DOHH2 (cell line): Measurements from ENCODE around the gene STARD10.
"Not testable (repeated sequence)": the region's sequence is repeated elsewhere in the genome, so short reads cannot be mapped to it uniquely, and the experiment has no call there.

Experiments
- EZH2phosphoT487 ChIP-seq: fragments of 200-600 bp; sonication (generic); IDR thresholded peaks from 2 replicates; pipeline ENCODE4 v1.6.1; 2017; ENCODE audit warnings: borderline replicate concordance, mild to moderate bottlenecking, antibody characterized with exemption, low read length, moderate library complexity, mixed read lengths
- TF ChIP-seq, protein P1 (sequence below): fragments of 200-600 bp; sonication (generic); IDR thresholded peaks from one replicate; pipeline ENCODE4 v1.5.1; 2014; ENCODE audit warnings: antibody characterized with exemption, mild to moderate bottlenecking, low read depth, low read length; ENCODE audit not compliant: poor library complexity, severe bottlenecking

DNA sequence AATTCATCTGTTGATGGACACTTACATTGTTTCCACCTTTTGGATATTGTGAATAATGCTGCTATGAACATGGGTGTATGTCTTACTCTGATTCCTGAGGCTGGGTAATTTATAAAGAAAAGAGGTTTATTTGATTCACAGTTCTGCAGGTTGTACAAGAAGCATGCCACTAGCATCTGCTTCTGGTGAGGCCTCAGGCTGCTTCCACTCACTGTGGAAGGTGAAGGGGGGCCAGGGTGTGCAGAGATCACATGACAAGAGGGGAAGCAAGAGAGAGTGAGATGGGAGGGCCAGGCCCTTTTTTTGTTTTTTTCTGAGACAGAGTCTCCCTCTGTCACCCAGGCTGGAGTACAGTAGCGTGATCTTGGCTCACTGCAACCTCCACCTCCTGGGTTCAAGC, 12.5 kb upstream of the STARD10 start:
- TF ChIP-seq, protein P1, sequence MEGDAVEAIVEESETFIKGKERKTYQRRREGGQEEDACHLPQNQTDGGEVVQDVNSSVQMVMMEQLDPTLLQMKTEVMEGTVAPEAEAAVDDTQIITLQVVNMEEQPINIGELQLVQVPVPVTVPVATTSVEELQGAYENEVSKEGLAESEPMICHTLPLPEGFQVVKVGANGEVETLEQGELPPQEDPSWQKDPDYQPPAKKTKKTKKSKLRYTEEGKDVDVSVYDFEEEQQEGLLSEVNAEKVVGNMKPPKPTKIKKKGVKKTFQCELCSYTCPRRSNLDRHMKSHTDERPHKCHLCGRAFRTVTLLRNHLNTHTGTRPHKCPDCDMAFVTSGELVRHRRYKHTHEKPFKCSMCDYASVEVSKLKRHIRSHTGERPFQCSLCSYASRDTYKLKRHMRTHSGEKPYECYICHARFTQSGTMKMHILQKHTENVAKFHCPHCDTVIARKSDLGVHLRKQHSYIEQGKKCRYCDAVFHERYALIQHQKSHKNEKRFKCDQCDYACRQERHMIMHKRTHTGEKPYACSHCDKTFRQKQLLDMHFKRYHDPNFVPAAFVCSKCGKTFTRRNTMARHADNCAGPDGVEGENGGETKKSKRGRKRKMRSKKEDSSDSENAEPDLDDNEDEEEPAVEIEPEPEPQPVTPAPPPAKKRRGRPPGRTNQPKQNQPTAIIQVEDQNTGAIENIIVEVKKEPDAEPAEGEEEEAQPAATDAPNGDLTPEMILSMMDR = not testable (repeated sequence)
- not testable (repeated sequence) for TF ChIP-seq EZH2phosphoT487
